ENCODE results near the gene TRAPPC1.

DNA sequence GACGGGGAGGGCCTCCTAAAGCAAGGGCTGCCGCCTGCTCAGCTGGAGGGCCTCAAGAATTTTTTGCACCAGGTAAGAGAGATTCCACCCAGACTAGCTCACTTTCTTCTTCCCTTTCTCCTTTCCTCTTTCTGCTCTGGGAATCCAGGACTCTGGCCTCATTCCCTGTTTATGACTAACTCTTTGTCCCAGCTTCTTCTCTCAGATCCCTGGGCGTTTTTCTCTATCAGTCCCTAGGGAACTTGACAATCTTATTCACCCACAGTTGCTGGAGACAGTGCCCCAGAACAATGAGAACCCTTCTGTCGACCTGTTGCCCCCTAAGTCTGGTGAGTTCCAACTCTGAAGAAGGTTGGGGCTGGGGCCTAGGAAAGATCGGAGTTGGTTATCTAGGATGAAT, 15.9 kb upstream of the TRAPPC1 start:
- TF ChIP-seq, protein P1, sequence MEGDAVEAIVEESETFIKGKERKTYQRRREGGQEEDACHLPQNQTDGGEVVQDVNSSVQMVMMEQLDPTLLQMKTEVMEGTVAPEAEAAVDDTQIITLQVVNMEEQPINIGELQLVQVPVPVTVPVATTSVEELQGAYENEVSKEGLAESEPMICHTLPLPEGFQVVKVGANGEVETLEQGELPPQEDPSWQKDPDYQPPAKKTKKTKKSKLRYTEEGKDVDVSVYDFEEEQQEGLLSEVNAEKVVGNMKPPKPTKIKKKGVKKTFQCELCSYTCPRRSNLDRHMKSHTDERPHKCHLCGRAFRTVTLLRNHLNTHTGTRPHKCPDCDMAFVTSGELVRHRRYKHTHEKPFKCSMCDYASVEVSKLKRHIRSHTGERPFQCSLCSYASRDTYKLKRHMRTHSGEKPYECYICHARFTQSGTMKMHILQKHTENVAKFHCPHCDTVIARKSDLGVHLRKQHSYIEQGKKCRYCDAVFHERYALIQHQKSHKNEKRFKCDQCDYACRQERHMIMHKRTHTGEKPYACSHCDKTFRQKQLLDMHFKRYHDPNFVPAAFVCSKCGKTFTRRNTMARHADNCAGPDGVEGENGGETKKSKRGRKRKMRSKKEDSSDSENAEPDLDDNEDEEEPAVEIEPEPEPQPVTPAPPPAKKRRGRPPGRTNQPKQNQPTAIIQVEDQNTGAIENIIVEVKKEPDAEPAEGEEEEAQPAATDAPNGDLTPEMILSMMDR (IDR thresholded peaks at IDR 0.05 in 8 of 11, conservative IDR thresholded peaks at IDR 0.05 in 3 of 11), result no peak
- TF ChIP-seq POLR2A (IDR thresholded peaks at IDR 0.05) (no peak), POLR2AphosphoS5 (IDR thresholded peaks at IDR 0.05) (no peak)

Data from spleen (tissue), 7 donors.